GM19023 (cell line): ENCODE results near the gene PRKCE.
A peak's percentile ranks its signal among the peaks of the same experiment; 100 is the strongest.

ENCODE experiments used
- ATAC-seq: cut with Tn5 transposase; IDR thresholded peaks from one replicate; pipeline ENCODE4 v1.9.1; 2021; ENCODE audit warnings: mild to moderate bottlenecking, moderate library complexity; ENCODE audit not compliant: unreplicated experiment

Gene PRKCE

GRCh38 chr2:45664635-45665261 lies 13.3 kb downstream of the PRKCE start:
- no peak for ATAC-seq

GRCh38 chr2:45668509-45668908 lies 17.0 kb downstream of the PRKCE start:
- no peak for ATAC-seq

GRCh38 chr2:45669032-45669486 lies 17.6 kb downstream of the PRKCE start:
- no peak for ATAC-seq

GRCh38 chr2:45670646-45671045 lies 19.2 kb downstream of the PRKCE start:
- no peak for ATAC-seq

- no peak for ATAC-seq
Observed at GRCh38 chr2:45672138-45672537, 20.7 kb downstream of the PRKCE start.

- ATAC-seq, result no peak
Observed at GRCh38 chr2:45674035-45674816, 22.8 kb downstream of the PRKCE start.

- ATAC-seq, result no peak
Observed at GRCh38 chr2:45675263-45675812, 23.9 kb downstream of the PRKCE start.

- no peak for ATAC-seq
Observed at GRCh38 chr2:45676088-45676487, 24.6 kb downstream of the PRKCE start.

- ATAC-seq, result no peak
Observed at GRCh38 chr2:45678791-45679348, 27.4 kb downstream of the PRKCE start.

- ATAC-seq, result no peak
Observed at GRCh38 chr2:45680351-45680967, 29.0 kb downstream of the PRKCE start.

GRCh38 chr2:45681675-45682074 lies 30.2 kb downstream of the PRKCE start:
- ATAC-seq, result peak; percentile 82

- ATAC-seq, result no peak
Observed at GRCh38 chr2:45683292-45683691, 31.8 kb downstream of the PRKCE start.

GRCh38 chr2:45684756-45685155 lies 33.3 kb downstream of the PRKCE start:
- no peak for ATAC-seq

GRCh38 chr2:45685260-45685659 lies 33.8 kb downstream of the PRKCE start:
- ATAC-seq, result no peak

GRCh38 chr2:45687964-45688363 lies 36.5 kb downstream of the PRKCE start:
- ATAC-seq, result no peak

GRCh38 chr2:45688479-45689298 lies 37.2 kb downstream of the PRKCE start:
- no peak for ATAC-seq

- ATAC-seq, result no peak
Observed at GRCh38 chr2:45690231-45690630, 38.8 kb downstream of the PRKCE start.

GRCh38 chr2:45691171-45691999 lies 39.9 kb downstream of the PRKCE start:
- peak; percentile 59 for ATAC-seq

GRCh38 chr2:45692566-45692965 lies 41.1 kb downstream of the PRKCE start:
- no peak for ATAC-seq
